Superior temporal gyrus (tissue), 1 donor: ENCODE data around the gene DOHH.
A peak's percentile ranks its signal among the peaks of the same experiment; 100 is the strongest.
"Not testable (repeated sequence)": the region's sequence is repeated elsewhere in the genome, so short reads cannot be mapped to it uniquely, and the experiment has no call there.

Source experiments
- DNase-seq: peaks from one replicate; pipeline ENCODE4 v3.0.0-alpha.2; 2016; ENCODE audit errors: extremely low spot score

DOHH gene

DNA sequence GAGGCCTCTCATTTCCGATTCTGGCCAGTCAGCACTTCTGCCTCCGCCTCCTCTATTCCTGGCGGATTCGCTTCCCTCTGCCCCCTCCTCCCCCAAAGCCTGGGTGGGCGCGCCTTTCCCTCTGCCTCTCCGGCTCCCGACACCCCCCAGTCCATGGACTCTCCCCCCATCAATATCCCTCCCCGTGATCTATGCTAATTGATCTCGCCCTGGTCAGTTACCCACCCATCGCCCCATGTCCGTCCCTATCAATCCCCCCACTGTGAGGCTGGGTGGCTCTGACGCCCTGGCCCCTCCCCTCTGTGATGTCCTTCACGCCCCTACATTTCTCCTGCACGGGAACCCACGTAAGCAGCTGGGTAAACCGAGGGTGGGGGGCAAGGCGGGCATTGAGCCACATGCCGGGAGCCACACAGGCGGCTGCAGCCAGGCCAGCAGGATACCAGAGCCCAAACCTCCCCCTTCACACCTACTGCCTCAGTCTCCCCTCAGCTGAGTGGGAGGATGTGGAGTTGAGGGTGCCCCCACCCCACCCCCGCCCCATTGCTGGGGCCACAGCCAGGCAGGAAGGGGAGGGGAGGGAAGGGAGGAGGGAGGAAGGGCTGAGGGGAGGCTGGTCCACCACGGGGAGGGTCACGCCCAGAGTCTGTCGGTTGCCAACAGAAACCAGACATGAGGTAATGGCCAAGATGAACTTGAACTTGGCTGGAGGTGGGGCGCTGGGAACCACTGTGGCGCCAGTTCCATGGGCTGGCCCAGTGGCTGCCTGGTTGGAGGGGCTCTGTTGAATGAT, 41.2 kb downstream of the DOHH start:
- no peak for DNase-seq

DNA sequence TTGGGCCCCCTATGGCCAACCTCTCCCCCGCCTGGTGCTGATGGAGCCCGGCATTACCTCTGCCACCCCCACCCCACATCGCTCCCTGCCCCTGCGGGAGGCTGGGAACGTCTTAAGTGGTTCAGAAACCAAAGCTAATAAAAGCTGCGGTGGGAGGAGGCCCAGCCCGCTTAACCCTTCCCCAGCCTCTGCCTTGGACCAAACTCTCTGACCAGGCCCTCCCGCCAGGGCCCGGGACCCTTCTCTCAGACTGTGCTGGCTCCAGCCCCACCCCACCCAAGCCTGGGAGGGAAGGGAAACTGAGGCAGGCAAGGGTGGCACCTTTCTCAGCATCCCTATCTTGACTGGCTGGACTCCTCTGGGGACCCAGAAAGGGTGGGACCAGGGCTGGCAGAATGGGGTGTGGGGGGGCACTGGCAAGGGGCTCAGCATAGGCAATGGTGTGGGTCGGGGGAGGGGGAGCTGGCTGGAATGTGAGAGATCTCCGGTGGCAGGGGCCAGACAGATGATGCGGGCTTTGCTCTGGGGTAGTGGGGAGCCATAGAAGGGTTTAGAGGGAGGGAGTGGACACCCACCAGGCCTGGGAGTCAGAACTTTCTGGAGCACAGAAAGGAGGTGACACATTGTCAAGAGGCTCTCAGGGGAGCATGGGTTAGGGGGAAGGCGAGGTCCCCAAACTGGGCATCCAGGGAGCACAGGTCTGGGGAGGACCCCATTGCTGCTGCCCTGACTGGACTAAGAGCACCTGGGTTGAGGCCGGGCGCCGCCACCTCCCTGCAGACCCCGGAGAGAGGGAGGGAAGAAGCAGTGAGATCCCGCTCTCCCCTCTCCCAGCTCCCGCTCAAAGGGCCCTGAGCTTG, 42.0 kb downstream of the DOHH start:
- no peak for DNase-seq

DNA sequence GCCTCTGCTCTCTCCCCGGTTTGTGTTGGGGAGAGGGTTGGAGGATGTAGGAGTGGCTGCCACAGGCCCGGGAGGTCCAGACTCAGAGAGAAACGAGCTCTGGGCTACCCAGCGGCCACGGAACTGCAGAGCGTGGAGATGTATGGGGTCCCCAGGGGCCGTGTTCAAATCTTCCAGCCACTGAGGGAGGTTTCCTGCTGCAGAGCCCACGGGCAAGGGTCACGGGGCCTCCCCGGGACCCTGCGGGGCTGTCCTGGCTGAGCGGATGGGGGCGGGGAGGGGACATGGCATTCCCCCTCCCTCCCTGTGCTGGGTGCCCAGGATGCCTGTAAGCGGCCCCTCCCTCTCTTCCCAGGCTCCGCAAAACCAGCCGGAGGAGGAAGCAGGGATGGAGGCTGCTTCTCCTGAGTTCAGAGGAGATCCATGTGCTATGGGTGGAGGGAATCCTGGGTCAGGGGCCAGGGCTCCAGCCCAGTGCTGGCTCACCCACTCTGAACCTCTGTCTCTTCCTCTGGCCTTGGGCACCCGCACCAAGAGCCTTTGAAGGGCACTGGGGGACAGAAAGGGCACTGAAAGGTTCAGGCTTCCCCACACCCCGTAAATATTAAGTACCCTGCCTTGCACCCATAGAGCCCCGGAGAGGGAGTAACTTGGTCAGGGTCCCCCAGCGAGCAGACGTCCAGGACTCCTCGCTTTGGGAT, 42.8 kb downstream of the DOHH start:
- no peak for DNase-seq

DNA sequence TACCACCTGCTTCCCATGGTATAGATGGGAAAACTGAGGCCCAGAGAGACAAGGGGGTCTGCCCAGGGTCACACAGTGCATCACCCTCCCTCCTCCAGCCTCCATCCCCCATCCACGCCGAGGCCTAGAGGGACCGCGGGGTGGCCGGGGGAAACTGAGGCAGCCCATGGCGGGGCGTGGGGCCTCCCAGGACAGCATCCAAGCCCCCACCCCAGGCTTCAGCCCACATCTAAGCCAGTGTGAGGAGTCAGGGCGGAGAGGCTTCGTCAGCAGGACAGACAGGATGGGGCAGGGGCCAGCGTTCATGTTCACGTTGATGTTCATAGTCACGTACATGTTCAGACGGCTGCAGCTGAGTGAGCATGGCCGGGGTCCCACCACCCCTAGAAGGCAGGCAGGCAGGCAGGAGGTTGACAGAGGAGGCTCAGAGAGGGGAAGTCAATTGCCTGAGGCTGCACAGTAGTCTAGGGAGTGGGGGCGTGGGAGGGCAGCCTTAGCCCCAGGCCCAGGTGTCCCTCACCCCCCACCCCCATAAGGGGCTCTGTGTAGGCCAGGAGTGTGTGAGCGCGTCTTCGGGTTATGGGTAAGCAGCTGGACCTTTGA, 43.4 kb downstream of the DOHH start:
- no peak for DNase-seq

DNA sequence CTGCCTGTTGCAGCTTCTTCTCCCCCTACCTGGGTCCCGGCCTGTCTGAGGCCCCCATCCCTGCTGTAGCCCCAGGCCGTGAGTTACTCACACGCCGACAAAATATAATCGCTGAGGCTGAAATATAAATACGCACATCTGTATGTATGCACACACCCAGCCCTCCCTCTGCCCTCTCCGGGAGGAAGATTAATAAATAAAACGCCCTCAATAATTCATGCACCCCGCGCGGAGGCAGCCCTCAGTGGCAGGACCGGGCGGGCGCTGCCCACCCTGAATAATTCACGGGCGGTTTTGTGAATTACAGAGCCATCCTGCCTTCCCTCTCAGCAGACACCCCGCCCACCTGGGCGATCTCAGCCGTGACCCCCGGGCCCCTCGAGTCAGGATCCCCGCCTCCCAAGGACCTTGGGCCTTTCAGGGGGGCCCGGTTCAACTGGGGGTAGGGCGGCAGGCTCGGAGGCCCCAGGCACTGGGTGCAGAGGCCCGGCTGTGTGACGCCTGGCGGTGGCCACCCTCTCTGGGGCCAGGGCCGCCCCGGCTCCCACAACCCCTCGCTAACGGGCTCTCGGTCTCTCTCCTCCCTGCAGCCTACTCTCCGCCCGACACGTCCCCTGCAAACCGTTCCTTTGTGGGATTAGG, 44.4 kb downstream of the DOHH start:
- no peak for DNase-seq

DNA sequence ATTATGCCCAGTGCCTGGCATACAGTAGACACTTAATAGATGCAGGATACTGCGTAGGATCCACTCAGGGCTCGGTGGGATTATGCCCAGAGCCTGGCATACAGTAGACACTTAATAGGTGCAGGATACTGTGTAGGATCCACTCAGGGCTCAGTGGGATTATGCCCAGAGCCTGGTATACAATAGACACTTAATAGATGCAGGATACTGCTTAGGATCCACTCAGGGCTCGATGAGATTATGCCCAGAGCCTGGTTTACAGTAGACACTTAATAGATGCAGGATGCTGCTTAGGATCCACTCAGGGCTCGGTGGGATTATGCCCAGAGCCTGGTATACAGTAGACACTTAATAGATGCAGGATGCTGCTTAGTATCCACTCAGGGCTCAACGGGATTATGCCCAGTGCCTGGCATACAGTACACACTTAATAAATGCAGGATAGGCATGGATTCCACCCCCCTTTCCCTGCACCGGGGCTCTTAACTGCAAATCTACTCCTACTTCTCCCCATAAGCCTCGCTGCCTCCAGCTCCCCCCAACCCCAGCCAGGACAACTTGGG, 45.0 kb downstream of the DOHH start:
- DNase-seq: no peak

DNA sequence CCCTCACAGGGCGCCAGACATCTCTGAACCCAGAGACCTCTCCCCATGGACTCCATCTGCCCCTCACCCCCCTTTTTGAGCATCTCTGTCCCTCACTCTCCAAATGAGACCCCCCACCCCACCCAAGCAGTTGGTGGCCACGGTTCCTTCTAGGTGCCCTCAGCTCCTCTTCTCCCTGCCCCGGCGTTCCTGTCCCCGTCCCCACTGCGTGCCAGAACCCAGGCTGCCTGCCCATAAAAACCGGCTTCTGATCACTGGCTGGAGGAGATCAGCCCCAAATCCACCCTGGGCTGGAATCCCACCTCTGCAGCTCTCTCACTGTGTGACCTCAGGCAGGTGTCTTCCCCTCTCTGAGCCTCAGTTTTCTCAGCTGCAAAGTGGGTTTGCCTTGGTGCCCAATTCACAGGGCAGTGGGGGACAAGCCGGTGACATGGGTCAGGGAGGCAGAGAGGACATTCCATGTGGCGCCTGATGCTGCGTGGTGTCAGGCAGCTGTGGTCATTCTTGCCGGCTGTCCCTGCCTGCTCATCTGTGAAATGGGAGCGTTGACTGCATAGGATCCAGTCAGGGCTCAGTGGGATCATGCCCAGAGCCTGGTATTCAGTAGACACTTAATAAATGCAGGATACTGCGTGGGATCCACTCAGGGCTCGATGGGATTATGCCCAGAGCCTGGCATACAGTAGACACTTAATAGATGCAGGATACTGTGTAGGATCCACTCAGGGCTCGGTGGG, 45.6 kb downstream of the DOHH start:
- no peak for DNase-seq

DNA sequence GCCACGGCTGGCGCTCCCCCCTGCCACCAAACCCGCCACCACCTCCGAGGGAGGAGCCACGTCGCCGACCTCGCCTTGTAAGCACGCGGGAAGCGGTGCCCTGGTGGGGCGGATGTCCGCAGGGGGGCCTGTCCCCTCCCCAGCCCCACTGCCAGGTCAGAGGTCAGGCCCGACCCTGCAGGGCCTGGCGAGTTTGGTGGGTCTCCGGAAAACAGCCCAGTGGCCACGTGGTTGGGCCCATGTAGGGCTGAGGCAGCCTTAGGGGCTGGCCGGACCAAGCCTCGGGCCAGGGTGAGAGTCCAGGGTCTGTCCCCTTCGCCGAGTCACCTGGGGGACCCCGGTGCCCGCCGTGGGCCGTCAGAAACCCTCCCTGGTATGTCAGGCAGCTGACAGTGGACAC, 46.6 kb downstream of the DOHH start:
- DNase-seq: no peak

DNA sequence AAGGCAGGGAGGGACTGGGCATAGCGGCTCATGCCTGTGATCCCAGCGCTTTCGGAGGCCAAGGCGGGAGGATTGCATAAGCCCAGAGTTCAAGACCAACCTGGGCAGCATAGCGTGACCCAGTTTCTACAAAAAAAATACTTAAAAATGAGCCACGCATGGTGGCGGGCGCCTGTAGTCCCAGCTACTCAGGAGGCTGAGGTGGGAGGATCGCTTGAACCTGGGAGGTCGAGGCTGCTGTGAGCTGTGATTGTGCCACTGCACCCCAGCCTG, 47.6 kb downstream of the DOHH start:
- DNase-seq: not testable (repeated sequence)

DNA sequence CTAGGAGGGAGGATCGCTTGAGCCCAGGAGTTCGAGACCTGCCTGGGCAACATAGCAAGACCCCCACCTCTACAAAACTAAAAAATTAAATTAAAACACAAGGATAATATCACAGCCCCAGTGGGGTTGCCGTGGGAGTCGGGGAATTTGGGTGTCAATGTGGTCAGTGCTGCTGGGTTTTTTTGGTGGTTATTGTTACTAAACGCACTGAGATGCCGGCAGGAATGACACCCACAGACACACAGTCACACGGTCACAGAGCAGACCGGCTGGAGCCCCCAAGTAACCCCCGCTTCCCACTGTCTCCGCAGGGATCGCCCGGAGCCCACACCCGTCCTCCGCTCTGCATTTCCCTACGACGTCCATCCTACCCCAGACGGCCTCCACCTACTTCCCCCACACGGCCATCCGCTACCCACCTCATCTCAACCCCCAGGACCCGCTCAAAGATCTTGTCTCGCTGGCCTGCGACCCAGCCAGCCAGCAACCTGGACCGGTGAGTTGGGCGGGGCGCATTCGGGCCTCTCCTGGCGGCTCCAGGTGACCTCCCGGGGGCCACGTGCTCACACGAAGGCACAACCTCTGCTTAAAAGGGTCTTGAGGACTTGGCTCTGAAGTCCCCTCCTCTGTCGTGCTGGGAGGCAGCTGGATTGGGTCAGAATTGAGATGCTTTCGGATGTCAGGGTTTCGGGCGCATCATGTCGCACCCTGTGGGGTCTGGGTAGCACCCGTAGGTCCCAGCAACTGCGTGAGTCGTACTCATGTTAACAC, 48.1 kb downstream of the DOHH start:
- DNase-seq: no peak

DNA sequence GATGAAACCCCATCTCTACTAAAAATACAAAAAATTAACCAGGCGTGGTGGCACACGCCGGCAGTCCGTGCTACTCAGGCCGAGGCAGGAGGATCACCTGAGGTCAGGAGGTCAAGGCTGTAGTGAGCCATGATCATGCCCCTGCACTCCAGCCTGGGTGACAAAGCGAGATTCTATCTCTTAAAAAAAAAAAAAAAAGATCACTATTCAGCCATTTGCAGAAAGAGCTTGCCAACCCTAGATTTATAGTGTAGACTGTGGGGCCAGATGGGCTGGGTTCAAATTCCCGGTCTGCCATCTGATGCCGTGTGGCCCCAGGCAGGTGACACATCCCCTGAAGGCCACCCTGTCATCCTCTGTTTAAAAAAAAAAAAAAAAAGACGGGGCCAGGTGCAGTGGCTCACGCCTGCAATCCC, 49.0 kb downstream of the DOHH start:
- DNase-seq: no peak

DNA sequence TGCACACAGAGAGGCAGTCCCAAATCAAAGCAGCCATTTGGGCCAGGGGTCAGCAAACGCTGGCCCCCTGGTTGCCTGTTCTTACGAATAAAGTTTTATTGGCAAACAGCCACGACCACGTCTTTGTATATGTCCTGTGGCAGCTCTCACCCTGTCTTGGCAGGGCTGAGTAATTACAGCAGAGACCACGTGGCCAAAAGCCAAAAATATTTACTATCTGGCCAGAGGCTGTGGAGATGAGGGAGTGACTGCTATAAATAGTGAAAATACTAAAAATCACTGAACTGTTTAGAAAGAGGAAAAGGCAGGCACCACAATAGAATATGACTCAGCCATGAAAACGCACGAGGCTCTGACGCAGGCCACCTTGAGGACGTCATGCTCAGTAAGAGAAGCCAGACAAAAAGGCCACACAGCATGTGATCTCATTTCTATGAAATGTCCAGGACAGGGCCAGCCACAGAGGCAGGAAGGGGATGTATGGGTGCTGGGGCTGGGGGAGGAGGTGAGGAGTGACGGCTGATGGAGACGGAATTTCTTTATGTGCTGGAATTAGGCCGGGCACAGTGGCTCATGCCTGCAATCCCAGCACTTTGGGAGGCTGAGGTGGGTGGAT, 49.6 kb downstream of the DOHH start:
- DNase-seq: peak; percentile 33

DNA sequence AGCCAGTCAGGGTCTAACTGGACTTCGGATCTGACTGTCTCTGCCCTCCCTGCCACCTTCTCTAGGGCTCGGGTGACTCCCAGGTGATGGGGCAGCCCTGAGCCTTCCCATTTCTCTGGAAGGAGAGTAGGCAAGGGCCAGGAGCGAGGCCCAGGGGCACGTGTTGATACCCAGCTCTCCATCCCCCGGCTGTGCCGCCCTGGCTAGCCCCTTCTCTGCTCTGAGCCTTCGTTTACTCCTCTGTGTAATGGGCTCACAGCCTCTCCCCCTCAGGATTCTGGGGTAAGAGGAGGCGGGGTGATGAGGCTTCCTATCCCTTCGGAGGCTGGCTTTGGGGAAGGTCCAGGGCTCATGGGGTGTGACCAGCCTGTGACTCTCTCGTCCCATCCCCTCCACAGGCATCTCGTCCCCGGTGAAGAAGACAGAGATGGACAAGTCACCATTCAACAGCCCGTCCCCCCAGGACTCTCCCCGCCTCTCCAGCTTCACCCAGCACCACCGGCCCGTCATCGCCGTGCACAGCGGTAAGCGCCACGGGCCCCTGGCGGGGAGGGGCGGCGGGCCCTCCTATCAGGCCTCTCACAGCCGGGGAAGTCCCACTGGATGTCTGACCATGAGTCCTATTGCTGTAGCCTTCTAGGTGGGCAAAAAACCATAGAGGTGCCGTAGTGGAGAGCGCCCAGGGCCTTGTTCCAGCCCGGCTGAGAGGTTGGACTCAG, 51.7 kb downstream of the DOHH start:
- DNase-seq: no peak

DNA sequence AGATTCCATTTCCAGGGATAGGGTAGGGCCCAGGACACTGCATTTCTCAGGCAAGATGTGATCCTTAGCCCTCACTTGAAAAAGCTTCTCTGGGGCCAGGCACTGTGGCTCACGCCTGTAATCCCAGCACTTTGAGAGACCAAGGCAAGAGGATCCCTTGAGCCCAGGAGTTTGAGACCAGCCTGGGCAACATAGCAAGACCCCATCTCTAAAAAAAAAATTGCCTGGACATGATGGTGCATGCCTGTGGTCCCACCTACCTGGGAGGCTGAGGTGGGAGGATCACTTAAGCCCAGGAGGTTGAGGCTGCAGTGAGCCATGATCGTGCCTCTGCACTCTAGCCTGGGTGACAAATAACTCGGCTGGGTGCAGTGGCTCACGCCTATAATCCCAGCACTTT, 53.8 kb downstream of the DOHH start:
- DNase-seq: not testable (repeated sequence)

DNA sequence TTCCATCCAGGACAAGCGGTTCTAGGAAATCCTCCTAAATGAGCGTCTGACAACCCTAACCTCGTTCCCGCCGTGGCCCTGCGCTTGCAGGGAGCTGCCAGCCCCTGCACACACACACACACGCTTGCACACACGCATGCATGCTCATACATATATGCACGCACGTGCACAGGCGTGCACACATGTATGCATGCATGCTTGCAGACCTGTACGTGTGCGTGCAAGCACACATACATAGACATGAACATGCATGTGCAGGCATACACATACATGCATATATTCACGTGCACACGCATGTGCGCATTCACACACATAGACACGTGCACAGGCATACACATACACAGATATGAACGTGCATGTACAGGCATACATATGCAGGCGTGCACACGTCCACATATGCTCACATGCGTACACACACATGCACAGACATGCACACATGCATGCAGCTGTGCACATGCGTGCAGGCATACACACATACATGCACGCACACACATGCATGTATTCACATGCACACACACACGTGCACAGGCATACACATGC, 55.7 kb downstream of the DOHH start:
- DNase-seq: no peak

DNA sequence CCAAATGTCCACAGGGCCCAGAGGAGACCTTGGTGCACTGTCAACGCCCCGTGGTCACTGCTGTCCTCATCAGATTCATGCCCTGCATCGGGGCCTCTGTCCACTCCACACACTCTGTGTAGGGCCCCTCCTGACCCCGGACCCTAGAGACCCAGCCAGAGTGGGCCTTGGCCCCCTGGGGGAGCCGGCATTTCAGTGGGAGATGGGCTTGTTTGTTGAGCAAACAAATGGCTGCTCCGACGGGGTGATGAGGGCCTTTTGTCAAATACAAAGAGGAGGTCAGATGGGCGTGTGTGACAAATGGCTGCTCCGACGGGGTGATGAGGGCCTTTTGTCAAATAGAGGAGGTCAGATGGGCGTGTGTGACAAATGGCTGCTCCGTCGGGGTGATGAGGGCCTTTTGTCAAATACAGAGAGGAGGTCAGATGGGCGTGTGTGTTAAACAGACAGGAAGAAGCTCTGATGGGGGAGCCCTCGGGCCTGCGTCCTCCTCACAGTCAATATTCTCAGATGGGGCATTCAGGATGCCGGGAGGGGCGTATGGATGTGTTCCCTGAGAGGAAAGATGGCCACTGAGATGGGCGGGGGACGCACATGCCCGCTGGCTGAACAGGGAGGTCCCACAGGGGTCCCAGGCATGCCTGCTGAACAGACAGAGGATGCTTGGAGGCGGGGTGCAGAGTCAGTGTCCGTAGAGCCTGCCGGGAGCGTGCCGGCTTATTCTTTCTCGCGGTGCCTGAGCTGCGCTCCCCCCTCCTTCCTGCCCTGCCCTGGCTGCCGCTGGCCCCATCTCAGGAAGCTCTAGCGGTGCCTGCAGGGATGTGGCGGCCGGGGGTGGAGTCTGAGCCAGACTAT, 56.4 kb downstream of the DOHH start:
- peak; percentile 43 for DNase-seq

DNA sequence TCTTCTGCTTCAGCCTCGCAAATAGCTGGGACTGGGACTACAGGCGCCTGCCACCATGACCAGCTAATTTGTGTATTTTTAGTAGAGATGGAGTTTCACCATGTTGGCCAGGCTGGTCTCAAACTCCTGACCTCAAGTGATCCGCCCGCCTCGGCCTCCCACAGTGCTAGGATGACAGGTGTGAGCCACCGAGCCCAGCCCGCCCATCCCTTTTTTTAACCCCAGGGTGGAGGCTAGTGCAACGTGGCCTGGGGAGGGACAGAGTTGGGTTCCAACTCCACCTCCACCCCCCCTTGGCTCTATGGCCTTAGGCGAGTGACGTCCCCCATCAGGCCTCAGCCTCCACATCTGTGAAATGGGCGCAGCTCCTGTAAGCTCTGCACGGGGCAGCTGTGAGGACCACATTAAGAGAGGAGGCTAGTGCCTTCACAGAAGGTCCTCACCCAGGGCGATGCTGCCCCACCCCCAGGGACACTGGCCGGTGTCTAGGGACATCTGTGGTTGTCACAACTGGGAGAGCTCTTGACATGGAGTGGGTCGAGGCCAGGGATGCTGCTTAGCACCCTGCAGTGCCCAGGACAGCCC, 57.9 kb downstream of the DOHH start:
- DNase-seq: no peak
